Activated CD4-positive, CD25-positive, alpha-beta regulatory T cell (primary cell): ENCODE measurements around the gene APEX2.
"Not testable (repeated sequence)": the region's sequence is repeated elsewhere in the genome, so short reads cannot be mapped to it uniquely, and the experiment has no call there.

Experiments used
- DNase-seq, 4 experiments: peaks; one replicate each; lab custom pipeline; 2025; lab: John Stamatoyannopoulos, UW

APEX2 gene

DNA sequence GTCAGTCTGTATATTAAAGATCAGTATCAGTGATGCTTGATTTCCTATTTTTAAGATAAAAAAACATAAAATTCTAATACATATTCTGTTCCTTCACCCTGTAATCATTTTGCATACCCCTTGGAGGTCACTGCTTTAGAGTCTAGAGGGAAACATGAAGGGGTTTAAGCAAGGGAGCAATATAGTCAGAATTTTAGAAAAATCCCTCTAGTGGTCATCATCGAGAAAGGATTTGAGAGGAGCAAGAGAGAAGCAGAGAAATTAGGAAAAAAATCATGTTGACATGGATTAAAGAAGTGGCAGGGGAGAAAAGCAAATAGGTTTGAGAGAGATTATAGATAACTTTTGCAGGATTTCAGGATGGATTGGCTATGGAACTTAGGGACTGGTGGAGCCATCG lies 11.1 kb downstream of the APEX2 start:
- no peak for DNase-seq

GRCh38 chrX:55014897-55015299 lies 14.7 kb downstream of the APEX2 start:
- DNase-seq = no peak

DNA sequence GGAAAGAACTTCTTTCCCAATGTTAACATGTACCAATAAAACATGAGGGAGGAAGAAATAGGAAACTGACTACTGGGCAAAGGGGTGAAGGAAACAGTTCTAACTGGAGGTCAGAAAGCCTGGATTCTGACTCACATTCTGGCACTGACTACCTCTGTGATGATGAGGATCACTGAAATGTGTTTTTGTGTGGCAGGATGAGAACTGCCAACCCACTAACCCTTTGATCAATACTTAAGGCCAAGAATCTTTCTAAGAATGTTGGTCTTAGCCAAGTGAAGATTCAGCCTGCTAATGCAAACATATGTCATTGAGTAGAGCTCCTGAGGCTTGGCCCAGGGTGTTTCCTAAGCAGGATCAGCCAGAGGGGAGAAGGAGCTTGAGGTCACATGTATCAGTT lies 26.0 kb downstream of the APEX2 start:
- DNase-seq = no peak

GRCh38 chrX:55026840-55027239 lies 26.7 kb downstream of the APEX2 start:
- no peak for DNase-seq

- DNase-seq = no peak
Observed at GRCh38 chrX:55028040-55028439, 27.9 kb downstream of the APEX2 start.

DNA sequence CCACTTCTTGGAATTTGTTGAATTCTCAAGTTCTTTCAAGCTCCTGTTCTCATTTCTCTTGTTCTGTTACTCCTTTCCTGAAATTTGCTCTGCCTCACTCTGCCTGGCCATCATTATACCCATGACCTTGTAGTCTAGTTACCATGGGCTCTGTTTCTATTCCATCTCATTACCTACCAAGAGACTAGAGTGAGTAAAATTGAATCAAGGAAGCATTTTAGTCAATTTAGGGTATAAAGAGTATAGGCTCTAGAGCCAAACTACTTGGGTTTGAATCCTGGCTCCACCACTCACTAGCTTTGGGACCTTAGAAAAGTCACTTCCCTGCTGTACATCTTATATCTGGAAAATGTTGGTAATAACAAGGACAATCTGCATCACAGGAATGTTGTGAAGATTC lies 28.4 kb downstream of the APEX2 start:
- DNase-seq = no peak

DNA sequence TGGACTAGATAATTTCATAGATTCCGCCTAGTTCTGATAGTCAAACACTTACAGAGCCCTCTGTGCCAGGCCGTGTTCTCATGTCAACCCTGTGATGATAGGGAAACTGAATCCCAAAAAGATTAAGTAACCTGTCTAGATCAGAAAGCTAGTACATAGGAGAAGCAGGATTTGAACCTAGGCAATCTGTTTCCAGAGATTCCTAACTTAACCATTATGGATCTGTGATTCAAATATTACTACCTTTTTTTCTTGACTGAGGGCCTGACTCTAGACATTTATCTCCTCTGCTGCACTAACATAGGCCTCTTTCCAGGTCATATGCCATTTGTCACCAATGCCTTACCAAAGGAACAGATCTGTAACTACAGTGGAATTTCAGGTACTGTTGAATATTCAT lies 29.1 kb downstream of the APEX2 start:
- DNase-seq = no peak

DNA sequence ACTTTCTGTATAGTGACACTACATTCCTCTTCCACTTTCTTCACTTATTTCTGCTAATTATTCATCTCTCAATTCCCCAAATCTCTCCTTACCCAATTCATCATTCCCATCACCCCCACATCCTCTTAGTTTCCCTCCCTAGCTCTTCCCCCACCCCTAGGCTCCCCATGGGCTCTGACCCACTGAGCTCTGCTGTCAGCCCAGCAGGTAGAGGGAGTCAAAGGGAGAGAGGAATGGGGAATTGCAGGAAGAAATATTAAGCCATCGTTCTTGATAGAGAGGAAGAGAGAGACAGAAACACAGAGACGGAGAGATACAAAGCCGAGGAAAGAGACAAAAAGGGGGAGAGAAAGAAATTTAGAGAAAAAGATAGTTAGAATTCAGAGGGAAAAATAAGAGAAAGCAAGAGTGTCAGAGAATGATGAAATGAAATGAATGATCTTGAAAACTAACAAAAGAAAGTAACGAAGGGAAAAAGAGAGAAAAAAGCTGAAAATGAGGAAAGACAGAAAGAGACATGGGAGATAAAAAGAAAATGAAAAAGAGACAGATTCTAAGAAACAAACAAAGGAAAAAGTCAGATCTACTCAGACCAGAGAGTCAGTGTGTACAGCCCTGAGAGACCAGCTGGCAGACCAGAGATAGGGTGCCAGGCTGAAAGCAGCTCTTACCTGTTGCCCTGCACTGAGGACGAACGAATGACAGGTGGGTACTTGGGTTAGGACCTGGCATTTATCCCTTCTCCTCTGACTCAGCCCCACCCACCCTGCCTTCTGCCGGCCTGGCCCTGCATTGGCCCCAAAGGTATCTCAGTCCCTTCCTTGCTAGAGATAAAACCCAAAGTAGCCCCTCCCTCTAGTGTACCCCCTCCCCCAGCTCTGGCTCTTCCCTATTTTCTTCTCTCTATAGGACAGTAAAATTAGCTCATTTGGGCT lies 30.4 kb downstream of the APEX2 start, which contains the start of gene ALAS2:
TSS of gene ALAS2 (minus strand) at position 707 of the 935 bp plus-strand sequence. CDS start 4,977 bp downstream, outside the sequence.
- DNase-seq = no peak

- DNase-seq = no peak
Observed at GRCh38 chrX:55033429-55033828, 33.3 kb downstream of the APEX2 start.

- no peak for DNase-seq
Observed at GRCh38 chrX:55039471-55039870, 39.3 kb downstream of the APEX2 start.

- DNase-seq = no peak
Observed at GRCh38 chrX:55041514-55041913, 41.4 kb downstream of the APEX2 start.

DNA sequence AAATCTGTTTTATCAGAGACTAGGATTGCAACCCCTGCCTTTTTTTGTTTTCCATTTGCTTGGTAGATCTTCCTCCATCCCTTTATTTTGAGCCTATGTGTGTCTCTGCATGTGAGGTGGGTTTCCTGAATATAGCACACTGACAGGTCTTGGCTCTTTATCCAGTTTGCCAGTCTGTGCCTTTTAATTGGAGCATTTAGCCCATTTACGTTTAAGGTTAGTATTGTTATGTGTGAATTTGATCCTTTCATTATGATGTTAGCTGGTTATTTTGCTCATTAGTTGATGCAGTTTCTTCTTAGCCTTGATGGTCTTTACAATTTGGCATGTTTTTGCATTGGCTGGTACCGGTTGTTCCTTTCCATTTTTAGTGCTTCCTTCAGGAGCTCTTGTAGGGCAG lies 50.4 kb downstream of the APEX2 start:
- not testable (repeated sequence) for DNase-seq

- peak in 1 of 4 experiments; percentile 2 for DNase-seq
Observed at GRCh38 chrX:55056820-55057674, 56.9 kb downstream of the APEX2 start.

- peak in 1 of 4 experiments; percentile 1 for DNase-seq
Observed at GRCh38 chrX:55057675-55058249, 57.6 kb downstream of the APEX2 start.
